Fibroblast of skin of left quadriceps (primary cell): Measurements from ENCODE around the gene PADI6.
"Not testable (repeated sequence)": the region's sequence is repeated elsewhere in the genome, so short reads cannot be mapped to it uniquely, and the experiment has no call there.

Experiments used
- DNase-seq, 2 experiments: peaks; one replicate each; pipeline ENCODE4 v3.0.0-alpha.2; 2013; ENCODE audit warnings: low read depth in 2 of 2

The PADI6 gene

GRCh38 chr1:17371896-17372295 is at the start of gene PADI6:
PADI6 (plus strand) TSS chr1:17372196; CDS start chr1:17372246, 50 bp downstream.
- no peak for DNase-seq

DNA sequence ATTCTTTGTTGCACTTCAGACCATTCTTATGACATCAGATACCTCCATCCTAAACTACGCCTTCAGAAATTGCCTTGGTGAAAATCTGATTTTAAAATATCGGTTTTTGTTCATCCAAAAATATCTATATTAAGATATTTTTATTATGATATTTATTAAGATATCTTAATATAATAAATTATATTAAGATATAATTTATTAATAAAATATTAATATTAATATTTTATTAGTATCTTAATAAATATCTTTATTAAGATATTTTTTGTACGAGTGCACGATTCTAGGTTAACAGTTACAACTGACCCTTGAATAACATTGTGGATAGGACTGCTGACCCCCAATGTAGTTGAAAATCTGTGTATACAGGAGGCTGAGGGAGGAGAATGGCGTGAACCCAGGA is 43.1 kb upstream of the PADI6 start:
- no peak for DNase-seq

GRCh38 chr1:17329610-17330009 is 42.4 kb upstream of the PADI6 start:
- no peak for DNase-seq

GRCh38 chr1:17330856-17331255 is 41.1 kb upstream of the PADI6 start:
- no peak for DNase-seq

DNA sequence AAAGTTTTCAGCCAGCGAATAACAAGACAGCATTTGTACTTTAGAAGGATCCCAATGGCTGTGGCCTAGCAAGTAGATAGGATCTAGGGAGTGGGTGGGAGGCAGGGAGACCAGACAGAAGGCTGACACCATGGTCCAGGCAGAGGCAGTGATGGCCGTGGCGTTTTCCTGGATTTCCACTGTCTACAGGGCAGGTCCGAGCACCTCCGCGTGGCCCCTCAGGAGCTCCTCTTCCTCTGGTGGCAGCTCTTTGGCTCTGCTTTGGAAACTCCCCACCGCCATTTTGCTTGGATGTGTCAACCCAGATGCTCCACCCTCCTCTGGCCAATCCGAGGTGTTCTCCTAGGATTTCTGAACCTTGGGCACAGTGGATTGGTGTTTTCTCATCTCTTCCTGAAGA is 38.9 kb upstream of the PADI6 start:
- DNase-seq = no peak

DNA sequence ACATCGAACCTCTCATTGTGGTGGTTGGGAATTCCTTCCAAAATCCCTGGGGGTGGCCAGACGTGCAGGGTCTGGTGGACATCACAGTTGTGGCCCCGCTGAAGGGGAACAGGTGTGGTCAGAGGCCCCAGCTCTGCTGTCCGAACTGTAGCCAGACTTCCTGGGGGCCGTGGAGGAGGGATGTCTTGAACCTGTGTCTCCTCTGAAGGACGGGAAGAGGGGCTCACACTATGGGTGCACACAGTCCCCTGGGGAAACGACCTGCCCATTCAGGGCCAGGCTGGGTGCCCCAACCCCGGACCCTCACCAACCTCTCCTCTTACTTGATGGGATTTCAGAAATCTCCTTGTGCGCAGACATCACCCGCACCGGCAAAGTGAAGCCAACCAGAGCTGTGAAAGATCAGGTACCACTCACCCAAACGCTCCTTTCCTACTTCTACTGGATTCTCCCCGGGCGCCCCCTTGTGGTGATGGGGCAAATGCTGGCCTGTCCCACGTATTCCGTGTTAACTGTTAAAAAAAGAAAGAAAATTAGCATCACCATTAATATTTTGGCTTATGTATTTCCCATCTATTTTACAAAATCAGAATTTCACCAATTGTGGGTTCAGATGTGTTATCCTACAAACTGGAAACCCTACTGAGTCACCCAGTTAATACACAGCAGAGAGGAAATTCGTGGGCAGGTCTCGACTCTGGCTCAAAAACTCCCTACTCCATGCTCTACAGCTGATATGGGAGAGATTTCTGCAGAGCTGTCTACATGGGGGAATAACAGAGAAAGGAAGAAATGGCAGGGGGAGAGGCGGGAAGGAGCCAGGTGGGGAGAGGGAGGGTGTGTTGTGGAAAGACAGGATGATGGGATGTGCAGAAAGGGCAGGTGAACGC is 35.9 kb upstream of the PADI6 start:
- peak; percentile 24 for DNase-seq

DNA sequence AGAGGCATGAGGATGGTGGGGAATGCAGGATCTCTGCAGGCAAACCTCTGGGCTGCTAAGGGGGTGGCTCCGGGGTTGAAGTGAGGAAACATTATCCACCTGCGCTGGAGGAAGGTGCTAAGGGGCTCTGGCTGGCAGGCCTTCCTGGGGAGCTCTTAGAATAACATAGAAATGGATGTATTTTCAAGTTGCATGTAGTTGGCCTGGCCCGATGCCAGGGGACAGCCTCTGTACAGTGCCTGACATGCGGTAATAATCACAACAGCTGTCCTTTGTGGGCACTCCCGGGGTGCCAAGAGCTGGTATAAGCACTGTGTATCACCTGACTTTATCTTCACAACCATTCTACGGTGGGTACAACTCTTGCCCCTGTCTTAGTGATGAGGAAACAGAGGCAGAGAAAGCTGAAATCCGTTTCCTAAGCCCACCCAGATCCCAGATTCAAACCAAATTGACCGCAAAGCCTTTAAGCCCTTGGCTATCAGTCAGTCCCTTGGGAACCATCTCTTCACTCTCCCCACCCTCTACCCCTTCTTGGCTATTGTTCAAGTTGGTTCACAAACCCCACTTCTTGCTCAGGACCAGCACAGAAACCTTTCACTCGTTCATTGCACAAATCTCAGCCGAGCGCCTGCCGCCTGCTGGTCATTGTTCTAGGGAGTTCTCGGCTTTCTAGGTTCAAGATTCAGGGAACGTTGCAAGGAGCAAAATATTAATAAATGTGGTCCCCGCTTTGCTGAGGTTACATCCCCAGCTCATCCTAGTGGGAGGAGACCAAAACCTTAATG is 33.1 kb upstream of the PADI6 start:
- DNase-seq = no peak

DNA sequence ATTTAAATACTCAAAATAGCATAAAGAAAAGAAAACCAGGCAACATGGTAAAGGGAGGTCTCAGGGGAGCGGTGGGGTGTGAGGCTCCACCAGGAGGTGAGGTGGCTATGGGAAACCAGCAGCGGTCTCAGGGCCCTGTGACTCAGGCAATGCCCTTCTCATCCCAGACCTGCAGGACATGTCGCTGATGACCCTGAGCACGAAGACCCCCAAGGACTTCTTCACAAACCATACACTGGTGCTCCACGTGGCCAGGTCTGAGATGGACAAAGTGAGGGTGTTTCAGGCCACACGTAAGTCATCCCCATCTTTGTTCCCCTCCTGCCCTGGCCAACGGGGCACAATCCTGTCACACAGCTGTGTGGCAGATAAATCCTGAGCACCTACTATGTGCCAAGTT is 32.5 kb upstream of the PADI6 start:
- DNase-seq = no peak

GRCh38 chr1:17340358-17340757 is 31.6 kb upstream of the PADI6 start:
- DNase-seq = no peak

DNA sequence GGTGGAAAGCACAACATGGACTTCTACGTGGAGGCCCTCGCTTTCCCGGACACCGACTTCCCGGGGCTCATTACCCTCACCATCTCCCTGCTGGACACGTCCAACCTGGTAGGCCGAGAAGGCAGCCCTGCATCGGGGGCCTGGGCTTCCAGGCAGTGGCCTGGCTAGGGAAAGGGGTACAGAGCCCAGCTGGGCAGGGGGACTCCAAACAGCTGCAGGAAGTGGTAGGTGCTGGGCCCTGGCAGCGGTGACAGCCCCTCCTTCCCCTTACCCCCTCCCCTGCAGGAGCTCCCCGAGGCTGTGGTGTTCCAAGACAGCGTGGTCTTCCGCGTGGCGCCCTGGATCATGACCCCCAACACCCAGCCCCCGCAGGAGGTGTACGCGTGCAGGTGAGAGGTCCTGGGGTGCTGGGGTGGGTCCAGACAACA is 30.0 kb upstream of the PADI6 start:
- DNase-seq = no peak

- not testable (repeated sequence) for DNase-seq
These were observed 26.5 kb upstream of the PADI6 start for GRCh38 chr1:17345506-17345905.

GRCh38 chr1:17346046-17346789 is 25.8 kb upstream of the PADI6 start:
- DNase-seq = no peak

- DNase-seq = no peak
These were observed 24.0 kb upstream of the PADI6 start for GRCh38 chr1:17347769-17348592.

DNA sequence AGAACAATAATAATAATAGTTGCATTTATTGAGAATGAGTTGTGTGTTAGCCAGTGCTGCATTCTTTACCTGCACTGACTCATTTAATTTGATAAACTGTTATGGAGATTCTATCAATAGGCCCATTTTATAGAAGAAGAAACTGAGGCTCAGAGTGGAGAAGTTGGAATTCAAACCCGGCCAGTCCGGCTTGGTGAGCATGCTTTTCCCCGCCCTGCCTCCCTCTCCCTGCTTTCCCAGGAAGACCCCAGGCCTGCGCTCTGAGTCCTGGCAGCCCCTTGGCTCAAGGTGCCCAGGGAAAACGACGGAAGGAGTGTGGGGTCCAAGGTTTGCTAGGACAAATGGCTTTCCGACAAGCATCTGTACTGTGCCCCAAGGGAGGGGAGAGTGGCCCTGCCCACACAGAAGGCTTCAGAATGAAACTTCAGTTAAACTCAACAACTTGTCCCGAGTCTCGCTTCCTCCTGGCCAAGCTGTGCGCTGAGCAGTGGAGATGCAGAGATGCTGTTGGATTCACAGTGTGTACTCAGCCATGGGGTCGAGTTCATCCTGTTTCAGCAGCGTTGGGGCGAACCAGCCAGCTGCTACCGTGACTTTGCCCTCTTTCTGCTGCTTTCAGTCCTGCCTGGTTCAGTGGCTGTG is 23.3 kb upstream of the PADI6 start:
- DNase-seq = no peak

DNA sequence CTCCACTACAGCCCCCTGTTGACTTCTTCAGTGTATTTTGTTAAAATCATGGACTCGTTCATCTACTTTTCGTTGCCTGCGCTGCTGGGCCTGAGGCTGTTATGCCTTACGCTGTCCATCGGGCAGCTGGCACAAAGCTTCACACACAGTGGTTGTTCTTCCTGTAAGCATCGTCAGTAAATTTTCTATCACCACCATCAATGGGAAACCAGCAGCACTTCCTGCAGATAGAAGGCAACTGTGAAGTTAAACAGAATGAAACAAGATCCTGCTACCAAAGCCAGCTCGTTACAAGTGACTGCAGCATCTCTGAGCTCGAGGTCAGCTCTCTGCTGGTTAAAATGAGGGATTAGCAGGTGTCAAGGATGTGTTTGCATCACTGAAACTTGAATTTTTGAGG is 21.9 kb upstream of the PADI6 start:
- no peak for DNase-seq

DNA sequence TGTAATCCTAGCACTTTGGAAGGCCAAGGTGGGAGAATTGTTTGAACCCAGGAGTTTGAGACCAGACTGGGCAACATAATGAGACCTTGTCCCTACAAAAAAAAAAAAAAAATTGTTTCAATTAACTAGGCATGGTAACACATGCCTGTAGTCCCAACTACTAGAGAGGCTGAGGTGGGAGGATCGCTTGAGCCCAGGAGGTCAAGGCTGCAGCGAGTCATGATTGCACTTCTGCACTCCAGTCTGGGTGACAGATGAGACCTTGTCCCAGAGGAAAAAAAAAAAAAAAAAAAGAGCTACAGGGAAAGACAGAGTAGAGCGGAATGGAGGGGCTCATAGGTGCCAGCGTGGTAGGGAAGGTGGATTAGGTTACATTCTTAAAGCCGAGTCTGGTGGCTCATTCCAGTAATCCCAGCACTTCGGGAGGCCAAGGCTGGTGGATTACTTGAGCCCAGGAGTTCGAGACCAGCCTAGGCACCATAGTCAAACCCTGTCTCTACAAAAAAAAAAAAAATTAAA is 21.0 kb upstream of the PADI6 start:
- no peak for DNase-seq

DNA sequence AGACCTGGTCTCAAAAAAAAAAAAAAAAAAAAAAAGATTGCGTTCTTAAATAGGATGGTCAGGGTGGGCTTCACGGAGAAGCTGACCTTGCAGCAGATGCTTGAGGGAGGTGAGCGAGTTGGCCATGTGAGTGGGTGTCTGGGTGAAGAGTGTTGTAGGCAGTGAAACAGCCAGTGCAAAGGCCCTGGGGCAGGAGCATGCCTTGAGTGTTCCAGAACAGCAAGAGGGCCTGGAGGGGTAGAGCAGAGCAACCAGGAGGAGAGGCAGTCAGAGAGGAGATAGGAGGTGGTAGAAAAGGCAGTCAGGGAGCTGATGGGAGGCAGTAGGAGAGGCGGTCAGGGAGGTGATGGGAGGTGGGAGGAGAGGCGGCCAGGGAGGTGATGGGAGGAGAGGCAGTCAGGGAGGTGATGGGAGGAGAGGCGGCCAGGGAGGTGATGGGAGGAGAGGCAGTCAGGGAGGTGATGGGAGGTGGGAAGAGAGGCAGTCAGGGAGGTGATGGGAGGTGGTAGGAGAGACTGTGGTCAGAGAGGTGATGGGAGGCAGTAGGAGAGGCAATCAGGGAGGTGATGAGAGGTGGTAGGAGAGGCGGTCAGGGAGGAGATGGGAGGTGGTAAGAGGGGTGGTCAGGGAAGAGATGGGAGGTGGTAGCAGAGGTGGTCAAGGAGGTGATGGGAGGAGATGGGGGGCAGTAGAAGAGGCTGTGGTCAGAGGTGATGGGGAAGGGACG is 20.2 kb upstream of the PADI6 start:
- no peak for DNase-seq

- no peak for DNase-seq
These were observed 19.5 kb upstream of the PADI6 start for GRCh38 chr1:17352419-17352909.

DNA sequence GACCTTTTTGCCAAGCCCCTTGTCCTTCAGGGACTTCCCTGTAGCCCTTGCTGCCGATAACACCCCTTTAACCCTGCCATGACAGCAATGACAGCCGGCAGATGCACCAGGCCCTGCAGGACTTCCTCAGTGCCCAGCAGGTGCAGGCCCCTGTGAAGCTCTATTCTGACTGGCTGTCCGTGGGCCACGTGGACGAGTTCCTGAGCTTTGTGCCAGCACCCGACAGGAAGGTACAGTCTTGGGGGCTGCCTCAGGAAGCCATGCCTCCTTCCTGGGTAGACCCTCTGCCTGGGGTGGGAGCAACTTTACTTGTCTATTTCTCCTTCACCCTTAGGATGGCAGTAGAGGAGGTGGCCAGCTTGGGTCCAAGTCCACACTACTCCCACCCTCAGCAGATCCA is 16.1 kb upstream of the PADI6 start:
- DNase-seq = no peak
